ENCODE data around the gene TXNDC8.

Gene TXNDC8

DNA sequence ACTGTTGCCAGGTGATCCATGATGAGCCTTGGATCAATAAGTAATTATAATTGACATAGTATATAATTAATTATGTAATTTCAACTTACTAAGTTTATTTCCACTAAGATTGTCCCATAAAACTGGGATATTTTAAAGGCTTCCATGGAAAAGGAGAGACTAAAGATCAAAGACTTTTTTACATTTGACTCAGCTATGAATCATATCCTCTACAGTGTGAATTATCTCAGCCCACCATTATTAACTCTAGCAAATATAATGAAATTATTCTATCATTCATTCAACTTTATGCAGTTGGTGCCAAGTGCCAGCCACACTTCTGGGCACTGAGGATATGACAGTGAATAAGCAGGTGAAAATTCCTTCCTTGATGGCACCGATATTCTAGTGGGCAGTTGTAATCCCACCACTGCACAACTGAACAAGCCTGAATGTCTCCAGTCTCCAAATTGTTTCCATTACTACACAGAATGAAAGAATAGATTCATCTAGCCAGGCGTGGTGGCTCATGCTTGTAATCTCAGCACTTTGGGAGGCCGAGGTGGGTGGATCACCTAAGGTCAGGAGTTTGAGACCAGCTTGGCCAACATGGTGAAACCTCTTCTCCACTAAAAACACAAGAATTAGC, 59.5 kb downstream of the TXNDC8 start:
- H3F3A ChIP-seq (ENCODE audit: insufficient read depth, low read length) = no peaks in the 10 kb centered on the region

DNA sequence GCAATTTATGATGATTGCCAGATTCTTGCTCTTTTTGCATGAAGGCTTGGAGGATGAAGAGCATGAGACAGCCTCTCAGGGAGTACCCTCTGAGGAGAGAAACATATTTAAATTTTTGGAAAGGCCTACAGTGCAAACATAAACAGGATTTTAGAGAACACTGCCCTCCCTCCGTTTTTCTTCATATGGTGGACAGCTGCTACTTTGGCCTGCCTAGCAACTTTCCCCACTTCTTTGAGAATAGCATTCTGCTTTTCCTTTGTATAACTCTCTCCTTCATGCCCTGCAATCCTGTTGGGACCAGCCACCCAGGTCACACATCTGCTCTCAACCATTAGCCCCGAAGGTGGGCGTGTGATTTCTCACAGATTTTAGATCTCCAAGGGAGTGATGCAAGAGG, 60.9 kb downstream of the TXNDC8 start:
- Histone ChIP-seq H3K9me2 (ENCODE audit: low read depth, low read length) (no peaks in the 10 kb centered on the region), H3K27ac (ENCODE audit: low read depth, low read length, poor library complexity, severe bottlenecking) (no peak overlapping the region), H2AFZ (ENCODE audit: low read length) (no peak overlapping the region), H3K9ac (ENCODE audit: low read length) (no peak overlapping the region), H3K36me3 (ENCODE audit: insufficient read depth, low read length) (no peaks in the 10 kb centered on the region), H3K9me3 (ENCODE audit: low read length) (no peaks in the 10 kb centered on the region), H3K4me2 (ENCODE audit: low read length) (no peak overlapping the region), H3K4me1 (ENCODE audit: insufficient read depth, low read length, severe bottlenecking) (no peaks in the 10 kb centered on the region), H3K27me3 (ENCODE audit: insufficient read depth, low read length) (peaks cover 5% of the 10 kb centered on the region; the same call in 1 of the 2 replicates), H3K4me3 (ENCODE audit: low read depth, low read length, poor library complexity, severe bottlenecking) (no peak overlapping the region), H3K79me2 (ENCODE audit: insufficient read depth, low read length) (no peaks in the 10 kb centered on the region), H4K20me1 (ENCODE audit: insufficient read depth, low read length) (no peaks in the 10 kb centered on the region), H3F3A (ENCODE audit: insufficient read depth, low read length) (no peaks in the 10 kb centered on the region)
- no peak for TF ChIP-seq EZH2 (IDR thresholded peaks at IDR 0.05; ENCODE audit: borderline replicate concordance, low read length)
- TF ChIP-seq, protein P1, sequence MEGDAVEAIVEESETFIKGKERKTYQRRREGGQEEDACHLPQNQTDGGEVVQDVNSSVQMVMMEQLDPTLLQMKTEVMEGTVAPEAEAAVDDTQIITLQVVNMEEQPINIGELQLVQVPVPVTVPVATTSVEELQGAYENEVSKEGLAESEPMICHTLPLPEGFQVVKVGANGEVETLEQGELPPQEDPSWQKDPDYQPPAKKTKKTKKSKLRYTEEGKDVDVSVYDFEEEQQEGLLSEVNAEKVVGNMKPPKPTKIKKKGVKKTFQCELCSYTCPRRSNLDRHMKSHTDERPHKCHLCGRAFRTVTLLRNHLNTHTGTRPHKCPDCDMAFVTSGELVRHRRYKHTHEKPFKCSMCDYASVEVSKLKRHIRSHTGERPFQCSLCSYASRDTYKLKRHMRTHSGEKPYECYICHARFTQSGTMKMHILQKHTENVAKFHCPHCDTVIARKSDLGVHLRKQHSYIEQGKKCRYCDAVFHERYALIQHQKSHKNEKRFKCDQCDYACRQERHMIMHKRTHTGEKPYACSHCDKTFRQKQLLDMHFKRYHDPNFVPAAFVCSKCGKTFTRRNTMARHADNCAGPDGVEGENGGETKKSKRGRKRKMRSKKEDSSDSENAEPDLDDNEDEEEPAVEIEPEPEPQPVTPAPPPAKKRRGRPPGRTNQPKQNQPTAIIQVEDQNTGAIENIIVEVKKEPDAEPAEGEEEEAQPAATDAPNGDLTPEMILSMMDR (IDR thresholded peaks at IDR 0.05; ENCODE audit: low read length) = no peak

More for the DNA sequence above, 59.5 kb downstream of the TXNDC8 start:
- no peak overlapping the region for H3K9ac ChIP-seq (ENCODE audit: low read length)
- no peak overlapping the region for H2AFZ ChIP-seq (ENCODE audit: low read length)
- H3K4me3 ChIP-seq (ENCODE audit: low read depth, low read length, poor library complexity, severe bottlenecking) = no peak overlapping the region
- H4K20me1 ChIP-seq (ENCODE audit: insufficient read depth, low read length) = no peaks in the 10 kb centered on the region
- H3K36me3 ChIP-seq (ENCODE audit: insufficient read depth, low read length) = no peaks in the 10 kb centered on the region
- H3K79me2 ChIP-seq (ENCODE audit: insufficient read depth, low read length) = no peaks in the 10 kb centered on the region
- no peaks in the 10 kb centered on the region for H3K9me2 ChIP-seq (ENCODE audit: low read depth, low read length)
- no peak overlapping the region for H3K27ac ChIP-seq (ENCODE audit: low read depth, low read length, poor library complexity, severe bottlenecking)
- TF ChIP-seq EZH2 (IDR thresholded peaks at IDR 0.05; ENCODE audit: borderline replicate concordance, low read length) = no peak
- TF ChIP-seq, protein P1 (IDR thresholded peaks at IDR 0.05; ENCODE audit: low read length) = no peak
- H3K27me3 ChIP-seq (ENCODE audit: insufficient read depth, low read length) = peaks cover 5% of the 10 kb centered on the region; the same call in 1 of the 2 replicates
- H3K4me2 ChIP-seq (ENCODE audit: low read length) = no peak overlapping the region
- H3K4me1 ChIP-seq (ENCODE audit: insufficient read depth, low read length, severe bottlenecking) = no peaks in the 10 kb centered on the region
- no peaks in the 10 kb centered on the region for H3K9me3 ChIP-seq (ENCODE audit: low read length)

DNA sequence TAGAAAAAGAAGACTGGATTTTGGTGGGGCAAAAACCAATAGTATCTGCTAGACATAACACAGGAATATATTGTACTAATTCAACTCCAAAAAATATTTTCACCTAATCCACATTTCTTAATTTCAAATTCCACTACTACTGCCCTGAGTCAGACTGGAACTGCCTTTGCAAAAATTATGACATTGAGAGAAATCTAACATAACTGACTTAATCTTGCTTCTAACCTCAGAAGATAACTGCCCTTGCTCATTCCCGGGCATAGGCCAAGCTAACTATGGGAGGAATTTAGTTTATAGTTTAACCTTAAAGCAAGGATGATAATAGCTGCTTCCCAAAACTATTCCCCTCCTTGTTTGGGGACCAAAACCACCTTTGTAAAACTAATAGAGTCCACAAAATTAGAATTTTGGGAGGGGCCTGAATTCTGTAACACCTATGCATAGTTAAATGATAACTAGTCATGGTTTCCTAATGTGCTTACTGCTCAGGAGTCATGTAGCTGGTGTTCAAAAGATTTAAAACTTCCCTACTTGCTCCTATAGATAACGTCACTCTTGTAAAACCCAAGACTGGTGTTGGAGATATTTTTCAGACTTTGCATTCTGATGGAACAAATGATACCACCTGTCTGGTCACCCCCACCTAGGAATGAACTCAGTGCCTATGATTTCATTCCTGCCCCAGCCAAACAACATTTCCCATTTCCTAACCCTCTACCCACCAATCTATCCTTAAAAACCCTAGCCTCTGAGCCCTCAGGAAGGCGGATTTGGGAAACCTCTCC, 67.3 kb downstream of the TXNDC8 start:
- Histone ChIP-seq H3K9ac (ENCODE audit: low read length) (no peak overlapping the region), H3K4me3 (ENCODE audit: low read depth, low read length, poor library complexity, severe bottlenecking) (no peak overlapping the region), H3F3A (ENCODE audit: insufficient read depth, low read length) (no peaks in the 10 kb centered on the region), H4K20me1 (ENCODE audit: insufficient read depth, low read length) (no peaks in the 10 kb centered on the region), H3K9me3 (ENCODE audit: low read length) (no peaks in the 10 kb centered on the region), H3K27ac (ENCODE audit: low read depth, low read length, poor library complexity, severe bottlenecking) (no peak overlapping the region), H3K4me1 (ENCODE audit: insufficient read depth, low read length, severe bottlenecking) (no peaks in the 10 kb centered on the region), H3K79me2 (ENCODE audit: insufficient read depth, low read length) (no peaks in the 10 kb centered on the region), H2AFZ (ENCODE audit: low read length) (no peak overlapping the region), H3K4me2 (ENCODE audit: low read length) (no peak overlapping the region), H3K9me2 (ENCODE audit: low read depth, low read length) (no peaks in the 10 kb centered on the region), H3K27me3 (ENCODE audit: insufficient read depth, low read length) (no peaks in the 10 kb centered on the region), H3K36me3 (ENCODE audit: insufficient read depth, low read length) (no peaks in the 10 kb centered on the region)
- TF ChIP-seq, protein P1 (IDR thresholded peaks at IDR 0.05; ENCODE audit: low read length) = no peak
- TF ChIP-seq EZH2 (IDR thresholded peaks at IDR 0.05; ENCODE audit: borderline replicate concordance, low read length) = no peak
